ENCODE measurements around the gene LTBP4. TPM values are rescaled to one million over a fixed set of nuclear protein-coding genes. Genes with fewer than 3 reads are reported as not detected.

The LTBP4 gene
- polyA plus RNA-seq, 3 donors = 156 to 325 (median 271) TPM

DNA sequence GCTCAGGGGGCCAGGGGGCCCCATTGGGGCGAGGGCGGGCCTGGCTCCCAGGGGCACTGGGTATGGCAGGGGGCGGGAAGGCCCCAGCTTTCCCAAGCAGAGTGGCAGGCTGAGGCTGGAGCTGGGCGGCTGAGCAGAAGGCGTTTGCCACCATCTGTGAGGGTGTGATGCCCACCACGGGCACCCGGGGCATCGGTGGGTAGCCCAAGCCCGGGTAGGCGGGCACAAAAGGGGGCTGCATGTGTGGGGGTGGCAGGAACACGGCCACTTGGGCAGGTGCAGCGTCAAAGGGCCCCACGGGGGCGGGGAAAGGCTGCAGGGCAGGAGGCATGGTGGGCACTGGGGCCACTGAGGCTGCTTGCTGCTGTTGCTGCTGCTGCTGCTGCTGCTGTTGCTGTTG is 66.4 kb downstream of the LTBP4 start:
- DNase-seq (ENCODE audit: extremely low read depth in 1 of 11, low read depth in 9 of 11, low spot score in 4 of 11) = no peak

DNA sequence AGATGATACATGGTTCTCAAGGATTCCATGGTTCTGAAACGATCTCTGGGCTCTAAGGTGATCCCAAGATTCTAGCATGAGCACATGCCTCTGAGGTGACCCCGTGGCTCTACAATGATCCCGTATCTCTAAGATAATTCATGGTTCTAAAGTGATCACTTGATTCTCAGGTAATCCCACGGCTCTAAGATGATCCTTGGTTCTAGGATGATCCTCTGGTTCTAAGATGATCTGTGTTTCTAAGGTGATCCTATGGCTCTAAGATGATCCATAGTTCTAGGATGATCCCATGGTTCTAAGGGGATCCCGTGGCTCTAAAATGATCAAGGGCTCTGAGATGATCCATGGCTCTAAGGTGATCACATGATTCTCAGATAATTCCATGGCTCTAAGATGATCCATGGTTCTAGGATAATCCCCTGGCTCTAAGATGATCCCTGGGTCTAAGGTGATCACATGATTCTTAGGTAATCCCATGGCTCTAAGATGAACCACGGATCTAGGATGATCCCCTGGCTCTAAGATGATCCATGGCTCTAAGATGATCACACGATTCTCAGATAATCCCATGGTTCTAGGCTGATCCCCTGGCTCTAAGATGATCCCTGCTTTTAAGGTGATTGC is 67.9 kb downstream of the LTBP4 start:
- DNase-seq (ENCODE audit: extremely low read depth in 1 of 11, low read depth in 9 of 11, low spot score in 4 of 11) = no peak

DNA sequence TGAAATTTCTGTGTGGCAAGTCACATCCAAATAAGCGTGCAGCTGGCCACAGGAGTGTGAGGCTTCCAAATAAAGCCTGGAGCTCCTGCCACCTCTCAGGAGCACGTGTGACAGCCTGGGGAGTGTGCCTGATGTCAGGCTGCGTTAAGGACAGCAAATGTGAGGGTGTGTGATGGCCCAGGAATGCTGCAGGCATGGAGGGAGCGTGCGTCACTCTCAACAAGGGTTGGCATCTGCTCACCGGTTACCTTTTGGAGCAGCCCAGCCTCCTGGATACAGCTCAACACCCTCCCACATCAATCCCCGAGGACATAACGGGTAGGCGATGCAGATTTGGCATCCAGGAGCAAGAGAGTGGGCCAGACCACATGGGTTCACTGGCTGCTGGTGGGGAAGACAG is 70.2 kb downstream of the LTBP4 start:
- DNase-seq (ENCODE audit: extremely low read depth in 1 of 11, low read depth in 9 of 11, low spot score in 4 of 11) = no peak

DNA sequence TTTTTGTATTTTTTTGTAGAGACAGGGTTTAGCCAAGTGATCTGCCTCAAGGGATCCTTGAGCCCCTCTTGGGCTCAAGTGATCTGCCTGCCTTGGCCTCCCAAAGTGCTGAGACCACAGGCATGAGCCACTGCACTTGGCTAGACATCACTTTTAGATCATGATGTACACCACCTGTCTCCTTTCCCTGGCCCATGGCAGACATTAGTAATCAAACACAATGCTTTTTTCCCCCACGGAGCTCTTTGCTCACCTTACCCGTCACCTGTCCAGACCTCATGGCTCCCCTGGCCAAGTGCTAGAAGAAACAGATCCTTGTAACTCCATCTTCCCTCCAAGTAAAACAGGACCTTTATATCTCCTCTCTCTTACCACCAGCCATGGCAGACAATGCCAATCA is 70.9 kb downstream of the LTBP4 start:
- DNase-seq (ENCODE audit: extremely low read depth in 1 of 11, low read depth in 9 of 11, low spot score in 4 of 11) = no peak

DNA sequence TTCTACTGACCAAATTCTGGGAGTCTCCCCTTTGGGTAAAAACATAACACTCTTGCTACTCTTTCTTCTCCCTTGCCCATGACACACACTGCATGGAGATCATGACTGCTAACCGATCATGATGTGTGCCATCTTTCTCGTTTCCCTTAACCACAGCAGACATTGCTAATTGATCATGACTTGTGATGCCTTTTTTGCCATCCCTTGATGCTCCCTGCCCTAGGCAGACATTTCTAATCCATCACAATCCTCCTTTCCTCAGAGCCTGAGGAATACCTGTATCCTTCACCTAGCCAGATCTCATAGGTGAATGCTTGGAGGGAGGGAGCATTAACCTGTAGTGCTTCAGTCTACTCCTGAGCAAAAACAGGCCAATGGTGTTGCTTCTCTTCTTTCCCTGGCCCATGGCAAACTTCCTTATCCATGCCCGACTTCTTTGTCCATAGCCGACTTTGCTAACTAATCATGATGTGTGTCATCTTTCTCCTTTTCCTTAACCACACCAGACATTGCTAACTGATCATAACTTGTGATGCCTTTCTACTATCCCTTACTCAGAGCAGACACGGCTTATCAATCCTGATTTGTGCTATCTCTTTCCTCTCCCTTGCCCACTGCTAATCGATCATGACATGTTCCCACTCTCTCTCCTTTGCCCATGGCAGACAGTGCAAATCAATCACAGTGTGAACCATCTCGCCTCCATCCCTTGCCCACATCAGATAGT is 71.6 kb downstream of the LTBP4 start:
- DNase-seq (ENCODE audit: extremely low read depth in 1 of 11, low read depth in 9 of 11, low spot score in 4 of 11) = no peak

DNA sequence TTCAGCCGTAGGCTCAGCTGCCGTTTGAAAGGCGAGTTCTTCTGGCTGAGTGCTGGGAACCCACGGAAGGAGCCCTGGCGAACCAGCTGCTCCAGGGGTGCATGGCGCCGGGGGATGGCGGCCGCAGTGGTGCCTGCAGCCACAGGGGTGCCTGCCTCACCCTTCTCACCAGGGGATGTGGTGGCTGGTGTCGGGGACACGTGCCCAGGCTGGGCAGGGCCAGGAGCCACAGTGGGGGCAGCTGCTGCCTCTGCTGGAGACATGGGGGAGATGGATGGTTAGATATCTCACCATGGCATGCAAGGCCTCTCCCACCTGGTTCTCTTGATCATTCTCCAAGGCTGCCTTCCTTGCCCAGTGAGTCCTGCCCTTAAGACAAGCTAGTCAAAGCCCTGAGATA is 72.2 kb downstream of the LTBP4 start:
- DNase-seq (ENCODE audit: extremely low read depth in 1 of 11, low read depth in 9 of 11, low spot score in 4 of 11) = no peak

DNA sequence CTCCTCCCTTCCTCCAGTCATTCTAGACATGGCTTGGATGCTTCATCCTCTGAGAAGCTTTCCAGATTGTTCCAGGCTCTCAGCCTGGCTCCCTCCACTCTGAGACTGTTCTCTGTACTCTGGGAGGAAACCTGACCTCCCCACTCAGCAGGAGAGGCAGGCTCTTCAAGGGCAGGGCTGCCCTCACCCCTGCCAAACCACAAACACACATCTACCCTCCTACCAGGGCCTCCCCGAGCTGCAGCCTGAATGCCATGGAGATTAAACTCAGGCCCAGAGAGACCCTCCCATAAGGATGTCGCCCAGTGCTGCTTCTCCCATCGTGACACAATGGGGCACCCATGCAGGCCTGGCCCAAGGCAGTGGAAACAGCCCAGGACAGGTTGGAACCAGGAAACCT is 73.1 kb downstream of the LTBP4 start:
- DNase-seq (ENCODE audit: extremely low read depth in 1 of 11, low read depth in 9 of 11, low spot score in 4 of 11) = no peak

DNA sequence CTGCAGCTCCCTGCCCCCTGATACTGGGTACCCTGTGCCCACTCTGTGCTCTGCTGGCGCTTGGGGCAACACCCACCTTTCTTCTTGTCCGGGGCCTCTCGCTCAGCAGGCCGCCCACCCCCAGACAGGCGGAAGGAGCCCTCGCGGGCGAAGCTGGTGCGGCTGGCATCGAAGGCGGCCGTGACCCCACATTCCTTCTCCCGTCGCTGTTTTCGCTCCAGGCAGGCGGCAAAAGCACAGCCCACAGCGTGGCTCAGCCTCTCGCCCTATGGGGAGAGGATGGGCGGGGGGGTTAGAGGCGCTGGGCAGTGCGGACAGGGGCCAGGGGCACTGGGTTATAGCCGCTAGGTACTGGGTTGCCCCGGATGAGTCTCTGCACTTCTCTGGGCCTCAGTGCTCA is 76.0 kb downstream of the LTBP4 start:
- no peak for DNase-seq (ENCODE audit: extremely low read depth in 1 of 11, low read depth in 9 of 11, low spot score in 4 of 11)

Other genes with a start within 250 kb of the LTBP4 start
- gene HIPK4, start 211.2 kb upstream of the LTBP4 start, polyA plus RNA-seq (ENCODE audit: insufficient read length in 3 of 3) = under 1 TPM in 2 of 3 donors, not detected in 1; 0.14 to 0.17 TPM
- gene PRX, start 188.0 kb upstream of the LTBP4 start, polyA plus RNA-seq (ENCODE audit: insufficient read length in 3 of 3) = 10 to 100 TPM; 10.2 to 14.0 (median 11.7) TPM
- gene SERTAD1, start 175.4 kb upstream of the LTBP4 start, polyA plus RNA-seq (ENCODE audit: insufficient read length in 3 of 3) = 1 to 10 TPM; 6.4 to 9.7 (median 7.0) TPM
- 10 to 100 TPM; 33.0 to 38.5 (median 34.6) TPM for gene SERTAD3, start 157.0 kb upstream of the LTBP4 start, polyA plus RNA-seq (ENCODE audit: insufficient read length in 3 of 3)
- 10 to 100 TPM; 35.5 to 58.3 (median 49.3) TPM for gene BLVRB, start 135.6 kb upstream of the LTBP4 start, polyA plus RNA-seq (ENCODE audit: insufficient read length in 3 of 3)
- 1 to 10 TPM; 1.5 to 2.2 (median 1.6) TPM for gene SPTBN4, start 134.4 kb upstream of the LTBP4 start, polyA plus RNA-seq (ENCODE audit: insufficient read length in 3 of 3)
- gene SHKBP1, start 24.5 kb upstream of the LTBP4 start, polyA plus RNA-seq (ENCODE audit: insufficient read length in 3 of 3) = 10 to 100 TPM; 44.3 to 47.9 (median 45.6) TPM
- gene NUMBL, start 89.3 kb downstream of the LTBP4 start, polyA plus RNA-seq (ENCODE audit: insufficient read length in 3 of 3) = 10 to 100 TPM in 2 of 3 donors, 1 to 10 TPM in 1; 9.4 to 16.0 (median 15.9) TPM
- 10 to 100 TPM; 30.7 to 45.2 (median 38.9) TPM for gene COQ8B, start 115.5 kb downstream of the LTBP4 start, polyA plus RNA-seq (ENCODE audit: insufficient read length in 3 of 3)
- gene ITPKC, start 115.7 kb downstream of the LTBP4 start, polyA plus RNA-seq (ENCODE audit: insufficient read length in 3 of 3) = 10 to 100 TPM; 12.3 to 15.4 (median 14.2) TPM
- gene ACTMAP, start 149.1 kb downstream of the LTBP4 start, polyA plus RNA-seq (ENCODE audit: insufficient read length in 3 of 3) = 10 to 100 TPM; 14.5 to 18.5 (median 15.1) TPM
- 100 to 1,000 TPM; 111 to 126 (median 117) TPM for gene SNRPA, start 149.8 kb downstream of the LTBP4 start, polyA plus RNA-seq (ENCODE audit: insufficient read length in 3 of 3)
- gene MIA, start 174.2 kb downstream of the LTBP4 start, polyA plus RNA-seq (ENCODE audit: insufficient read length in 3 of 3) = 1 to 10 TPM in 2 of 3 donors, under 1 TPM in 1; 0.19 to 3.5 (median 1.4) TPM
- gene RAB4B, start 176.9 kb downstream of the LTBP4 start, polyA plus RNA-seq (ENCODE audit: insufficient read length in 3 of 3) = 10 to 100 TPM in 2 of 3 donors, 1 to 10 TPM in 1; 7.0 to 13.5 (median 12.6) TPM
- gene EGLN2, start 197.8 kb downstream of the LTBP4 start, polyA plus RNA-seq (ENCODE audit: insufficient read length in 3 of 3) = 10 to 100 TPM; 60.1 to 80.5 (median 74.4) TPM
- gene CYP2A6, start 249.1 kb downstream of the LTBP4 start, polyA plus RNA-seq (ENCODE audit: insufficient read length in 3 of 3) = under 1 TPM in 2 of 3 donors, not detected in 1; 0.18 to 0.24 TPM